Skeletal muscle satellite cell (primary cell): ENCODE data around the gene NDUFAF5.

Source experiments
- H3K27me3 ChIP-seq: 2 replicates; pipeline ENCODE4 v1.7.0; 2013; ENCODE audit warnings: low read length; ENCODE audit not compliant: control insufficient read depth, insufficient read depth
- H3K36me3 ChIP-seq: 2 replicates; pipeline ENCODE4 v1.7.0; 2013; ENCODE audit warnings: mild to moderate bottlenecking, control low read depth, low read length; ENCODE audit not compliant: insufficient read depth
- H3K4me1 ChIP-seq: 2 replicates; pipeline ENCODE4 v1.7.0; 2013; ENCODE audit warnings: low read length; ENCODE audit not compliant: control insufficient read depth, insufficient read depth
- H3K4me2 ChIP-seq: 2 replicates; pipeline ENCODE4 v1.7.0; 2013; ENCODE audit warnings: mild to moderate bottlenecking, low read length
- H3K4me3 ChIP-seq: 2 replicates; pipeline ENCODE4 v1.7.0; 2013; ENCODE audit warnings: low read length
- H3K9ac ChIP-seq: 2 replicates; pipeline ENCODE4 v1.7.0; 2013; ENCODE audit warnings: mild to moderate bottlenecking, low read depth, low read length, moderate library complexity
- H3K9me3 ChIP-seq: replicated peaks from 2 replicates; pipeline ENCODE4 v1.7.0; 2013; ENCODE audit warnings: mild to moderate bottlenecking, control low read depth, low read length

NDUFAF5 gene

GRCh38 chr20:13831476-13831875 is 46.6 kb downstream of the NDUFAF5 start:
- no peak overlapping the region for H3K4me3 ChIP-seq
- no peak overlapping the region for H3K4me2 ChIP-seq
- no peak overlapping the region for H3K9ac ChIP-seq
- H3K36me3 ChIP-seq: no peaks in the 10 kb centered on the region
- peaks cover 16% of the 10 kb centered on the region for H3K27me3 ChIP-seq
- H3K9me3 ChIP-seq: no peaks in the 10 kb centered on the region
- H3K4me1 ChIP-seq: no peaks in the 10 kb centered on the region

- Histone ChIP-seq H3K4me2 (no peak overlapping the region), H3K9me3 (no peaks in the 10 kb centered on the region), H3K27me3 (peaks cover 24% of the 10 kb centered on the region), H3K9ac (no peak overlapping the region), H3K4me1 (peaks cover 7% of the 10 kb centered on the region), H3K4me3 (no peak overlapping the region), H3K36me3 (no peaks in the 10 kb centered on the region)
Measured at GRCh38 chr20:13838664-13839063, 53.8 kb downstream of the NDUFAF5 start.

GRCh38 chr20:13839421-13840092 is 54.7 kb downstream of the NDUFAF5 start:
- H3K4me3 ChIP-seq: no peak overlapping the region
- H3K4me1 ChIP-seq: peaks cover 7% of the 10 kb centered on the region
- H3K9ac ChIP-seq: no peak overlapping the region
- H3K9me3 ChIP-seq: no peaks in the 10 kb centered on the region
- H3K27me3 ChIP-seq: peaks cover 31% of the 10 kb centered on the region
- H3K4me2 ChIP-seq: no peak overlapping the region
- no peaks in the 10 kb centered on the region for H3K36me3 ChIP-seq

GRCh38 chr20:13840093-13840465 is 55.3 kb downstream of the NDUFAF5 start:
- Histone ChIP-seq H3K9ac (no peak overlapping the region), H3K4me2 (no peak overlapping the region), H3K27me3 (peaks cover 35% of the 10 kb centered on the region), H3K4me1 (peaks cover 7% of the 10 kb centered on the region), H3K9me3 (no peaks in the 10 kb centered on the region), H3K36me3 (no peaks in the 10 kb centered on the region), H3K4me3 (no peak overlapping the region)

GRCh38 chr20:13841206-13841605 is 56.4 kb downstream of the NDUFAF5 start:
- H3K4me1 ChIP-seq: peaks cover 7% of the 10 kb centered on the region
- no peaks in the 10 kb centered on the region for H3K9me3 ChIP-seq

GRCh38 chr20:13844296-13844695 is 59.5 kb downstream of the NDUFAF5 start:
- Histone ChIP-seq H3K9ac (no peak overlapping the region), H3K9me3 (no peaks in the 10 kb centered on the region), H3K36me3 (no peaks in the 10 kb centered on the region), H3K4me2 (no peak overlapping the region), H3K4me3 (no peak overlapping the region), H3K4me1 (no peaks in the 10 kb centered on the region), H3K27me3 (peaks cover 30% of the 10 kb centered on the region)

More at GRCh38 chr20:13841206-13841605, 56.4 kb downstream of the NDUFAF5 start:
- peaks cover 35% of the 10 kb centered on the region for H3K27me3 ChIP-seq
- H3K4me2 ChIP-seq: no peak overlapping the region
- no peak overlapping the region for H3K4me3 ChIP-seq
- no peaks in the 10 kb centered on the region for H3K36me3 ChIP-seq
- no peak overlapping the region for H3K9ac ChIP-seq

GRCh38 chr20:13851279-13851678 is 66.5 kb downstream of the NDUFAF5 start:
- Histone ChIP-seq H3K9ac (no peak overlapping the region), H3K27me3 (peaks cover 5% of the 10 kb centered on the region), H3K9me3 (no peaks in the 10 kb centered on the region), H3K4me3 (no peak overlapping the region), H3K36me3 (no peaks in the 10 kb centered on the region), H3K4me1 (no peaks in the 10 kb centered on the region), H3K4me2 (no peak overlapping the region)

- Histone ChIP-seq H3K9ac (no peak overlapping the region), H3K27me3 (peaks cover 5% of the 10 kb centered on the region), H3K9me3 (no peaks in the 10 kb centered on the region), H3K4me3 (no peak overlapping the region), H3K4me2 (no peak overlapping the region), H3K4me1 (no peaks in the 10 kb centered on the region), H3K36me3 (no peaks in the 10 kb centered on the region)
Measured at GRCh38 chr20:13852306-13852705, 67.5 kb downstream of the NDUFAF5 start.

- Histone ChIP-seq H3K9ac (no peak overlapping the region), H3K9me3 (no peaks in the 10 kb centered on the region), H3K4me3 (no peak overlapping the region), H3K4me1 (no peaks in the 10 kb centered on the region), H3K4me2 (no peak overlapping the region), H3K27me3 (peaks cover 2% of the 10 kb centered on the region), H3K36me3 (no peaks in the 10 kb centered on the region)
Measured at GRCh38 chr20:13855613-13856012, 70.8 kb downstream of the NDUFAF5 start.

GRCh38 chr20:13856354-13856753 is 71.5 kb downstream of the NDUFAF5 start:
- Histone ChIP-seq H3K4me1 (no peaks in the 10 kb centered on the region), H3K9me3 (no peaks in the 10 kb centered on the region), H3K9ac (no peak overlapping the region), H3K4me3 (no peak overlapping the region), H3K36me3 (no peaks in the 10 kb centered on the region), H3K27me3 (no peaks in the 10 kb centered on the region), H3K4me2 (no peak overlapping the region)

- Histone ChIP-seq H3K4me1 (no peaks in the 10 kb centered on the region), H3K9ac (no peak overlapping the region), H3K4me2 (no peak overlapping the region), H3K36me3 (no peaks in the 10 kb centered on the region), H3K9me3 (no peaks in the 10 kb centered on the region), H3K27me3 (no peaks in the 10 kb centered on the region), H3K4me3 (no peak overlapping the region)
Measured at GRCh38 chr20:13857304-13857703, 72.5 kb downstream of the NDUFAF5 start.

GRCh38 chr20:13857961-13858360 is 73.1 kb downstream of the NDUFAF5 start:
- Histone ChIP-seq H3K27me3 (no peaks in the 10 kb centered on the region), H3K9me3 (no peaks in the 10 kb centered on the region), H3K4me2 (no peak overlapping the region), H3K4me3 (no peak overlapping the region), H3K9ac (no peak overlapping the region), H3K4me1 (no peaks in the 10 kb centered on the region), H3K36me3 (no peaks in the 10 kb centered on the region)
